H1 (cell line): ENCODE data around the gene GRIK2. TPM values are rescaled to one million over a fixed set of nuclear protein-coding genes. Genes with fewer than 3 reads are reported as not detected.

Experiments
- CTCF ChIA-PET: fragments of 300-600 bp; sonication (Branson Sonifier 250); formaldehyde crosslinking; loops from one replicate; lab custom pipeline; 2021; ENCODE audit not compliant: partially characterized antibody; lab: Charles Lee
- POLR2A ChIA-PET: fragments of 300-600 bp; sonication (Branson Sonifier 250); formaldehyde crosslinking; loops from one replicate; lab custom pipeline; 2021; ENCODE audit warnings: inconsistent platforms; ENCODE audit not compliant: partially characterized antibody; lab: Charles Lee
- DNase-seq, 2 experiments: peaks; one replicate each; pipeline versions ENCODE4 v3.0.0 to v3.0.0-alpha.2; 2010 to 2022; ENCODE audit warnings: low spot score in 2 of 2, low read depth in 1 of 2, mixed read lengths in 1 of 2
- FAIRE-seq: peaks from 2 replicates; lab custom pipeline; 2011; peaks lifted over from hg19 to GRCh38; lab: Jason Lieb, UNC
- H2AFZ ChIP-seq: 2 replicates; pipeline ENCODE4 v1.8.1; 2012; ENCODE audit warnings: low read length, inconsistent platforms
- H2AK5ac ChIP-seq: 2 replicates; pipeline ENCODE4 v1.6.1; 2013; ENCODE audit warnings: low read depth, low read length
- H2BK120ac ChIP-seq: replicated peaks from 2 replicates; pipeline ENCODE3; 2013; ENCODE audit warnings: low read depth, low read length, inconsistent platforms
- H2BK12ac ChIP-seq: 2 replicates; pipeline ENCODE4 v1.6.1; 2013; ENCODE audit warnings: low read depth, low read length
- H2BK15ac ChIP-seq: 2 replicates; pipeline ENCODE4 v1.6.1; 2013; ENCODE audit warnings: low read length
- H2BK20ac ChIP-seq: 2 replicates; pipeline ENCODE4 v1.6.1; 2013; ENCODE audit warnings: low read length
- H2BK5ac ChIP-seq: 2 replicates; pipeline ENCODE4 v1.6.1; 2013; ENCODE audit warnings: low read depth, low read length
- H3K14ac ChIP-seq: 2 replicates; pipeline ENCODE4 v1.6.1; 2013; ENCODE audit warnings: inconsistent platforms; ENCODE audit not compliant: insufficient read length
- H3K18ac ChIP-seq: 2 replicates; pipeline ENCODE4 v1.6.1; 2013; ENCODE audit warnings: low read length; ENCODE audit errors: extremely low read depth
- H3K23ac ChIP-seq: 2 replicates; pipeline ENCODE4 v1.6.1; 2013; ENCODE audit warnings: inconsistent platforms; ENCODE audit not compliant: insufficient read length
- H3K23me2 ChIP-seq: 2 replicates; pipeline ENCODE4 v1.6.1; 2013; ENCODE audit warnings: low read depth, low read length
- H3K27ac ChIP-seq: 2 replicates; pipeline ENCODE4 v1.6.1; 2011; ENCODE audit warnings: low read depth, low read length, inconsistent platforms
- H3K27me3 ChIP-seq, 4 experiments: replicated peaks in 1 of 4; 1 replicate in 1 of 4; 2 replicates in 3 of 4; pipeline versions ENCODE4 v1.6.1 to v1.8.1; 2011 to 2013; ENCODE audit warnings: low read length in 3 of 4, mild to moderate bottlenecking in 3 of 4, inconsistent platforms in 2 of 4, mixed read lengths in 2 of 4, moderate library complexity in 1 of 4; ENCODE audit not compliant: control insufficient read depth in 3 of 4, insufficient read depth in 3 of 4; ENCODE audit errors: extremely low read depth in 1 of 4
- H3K36me3 ChIP-seq, 4 experiments: 2 replicates each; pipeline versions ENCODE4 v1.6.1 to v1.8.1; 2011 to 2013; ENCODE audit warnings: mild to moderate bottlenecking in 4 of 4, low read length in 3 of 4, moderate library complexity in 2 of 4, control low read depth in 1 of 4, inconsistent platforms in 1 of 4; ENCODE audit not compliant: insufficient read depth in 4 of 4, control insufficient read depth in 2 of 4
- H3K4ac ChIP-seq: replicated peaks from 2 replicates; pipeline ENCODE3; 2013; ENCODE audit warnings: low read length, low read depth, mixed read lengths, inconsistent platforms; ENCODE audit not compliant: insufficient read length
- H3K4me1 ChIP-seq, 4 experiments: replicated peaks in 1 of 4; 1 replicate in 1 of 4; 2 replicates in 3 of 4; pipeline versions ENCODE4 v1.6.1 to v1.8.1; 2011 to 2013; ENCODE audit warnings: low read length in 3 of 4, inconsistent platforms in 2 of 4, mixed read lengths in 1 of 4; ENCODE audit not compliant: insufficient read depth in 4 of 4, control insufficient read depth in 3 of 4
- H3K4me2 ChIP-seq, 2 experiments: 2 replicates each; pipeline versions ENCODE4 v1.6.1 to v1.8.1; 2011 to 2013; ENCODE audit warnings: low read depth in 2 of 2, low read length in 2 of 2, control low read depth in 1 of 2, inconsistent platforms in 1 of 2, mild to moderate bottlenecking in 1 of 2; ENCODE audit not compliant: insufficient read depth in 1 of 2
- H3K4me3 ChIP-seq, 4 experiments: fragments of 200-600, 300-600 bp in 1 of 4; sonication (generic), shearing (Covaris generic), sonication (Bioruptor Twin) in 1 of 4; 2 replicates each; pipeline versions ENCODE4 v1.5.1 to v1.8.1; 2011 to 2016; ENCODE audit warnings: low read length in 4 of 4, low read depth in 3 of 4, control low read depth in 2 of 4, inconsistent platforms in 2 of 4, mild to moderate bottlenecking in 2 of 4, mixed read lengths in 1 of 4, moderate library complexity in 1 of 4; ENCODE audit not compliant: insufficient read depth in 2 of 4; ENCODE audit errors: extremely low read depth in 1 of 4
- H3K56ac ChIP-seq: replicated peaks from 2 replicates; pipeline ENCODE3; 2013; ENCODE audit warnings: low read depth, mild to moderate bottlenecking, mixed read lengths, low read length, inconsistent platforms; ENCODE audit not compliant: insufficient read length
- H3K79me1 ChIP-seq: 2 replicates; pipeline ENCODE4 v1.6.1; 2013; ENCODE audit warnings: low read depth, low read length, control low read depth
- H3K79me2 ChIP-seq, 2 experiments: 2 replicates each; pipeline versions ENCODE4 v1.6.1 to v1.8.1; 2012 to 2013; ENCODE audit warnings: low read length in 2 of 2, mild to moderate bottlenecking in 2 of 2, inconsistent platforms in 1 of 2; ENCODE audit not compliant: insufficient read depth in 2 of 2, control insufficient read depth in 1 of 2
- H3K9ac ChIP-seq, 4 experiments: replicated peaks in 1 of 4; 1 replicate in 1 of 4; 2 replicates in 3 of 4; pipeline versions ENCODE4 v1.6.1 to v1.8.1; 2011 to 2013; ENCODE audit warnings: low read depth in 3 of 4, low read length in 3 of 4, control low read depth in 2 of 4, mild to moderate bottlenecking in 2 of 4, moderate library complexity in 2 of 4, inconsistent platforms in 1 of 4; ENCODE audit errors: extremely low read depth in 1 of 4
- H3K9me3 ChIP-seq, 2 experiments: 2 replicates each; pipeline versions ENCODE4 v1.6.1 to v1.8.1; 2012 to 2013; ENCODE audit warnings: mild to moderate bottlenecking in 2 of 2, moderate library complexity in 2 of 2, control low read depth in 1 of 2, inconsistent platforms in 1 of 2, low read depth in 1 of 2, low read length in 1 of 2, mixed read lengths in 1 of 2; ENCODE audit not compliant: insufficient read depth in 2 of 2
- H4K20me1 ChIP-seq, 2 experiments: replicated peaks in 1 of 2; 2 replicates each; pipeline versions ENCODE3 to v1.8.1; 2011 to 2013; ENCODE audit warnings: inconsistent platforms in 2 of 2, low read length in 2 of 2, mild to moderate bottlenecking in 1 of 2; ENCODE audit not compliant: insufficient read depth in 2 of 2, control insufficient read depth in 1 of 2
- H4K5ac ChIP-seq: 2 replicates; pipeline ENCODE4 v1.6.1; 2013; ENCODE audit warnings: low read length, low read depth, mixed read lengths, inconsistent platforms; ENCODE audit not compliant: insufficient read length
- H4K8ac ChIP-seq: 2 replicates; pipeline ENCODE4 v1.8.0; 2013; ENCODE audit warnings: mild to moderate bottlenecking, moderate library complexity, low read length, inconsistent platforms; ENCODE audit not compliant: insufficient read depth; ENCODE audit errors: extremely low read depth
- H4K91ac ChIP-seq: replicated peaks from 2 replicates; pipeline ENCODE3; 2013; ENCODE audit warnings: low read length, mixed read lengths, inconsistent platforms; ENCODE audit not compliant: insufficient read length
- ASH2L ChIP-seq: fragments of 200-600, 300-600 bp; sonication (generic); IDR thresholded peaks from one replicate; pipeline ENCODE4 v1.7.1; 2017; ENCODE audit warnings: low read length
- CBX8 ChIP-seq: fragments of 300-800, 300-1000 bp; sonication (generic); IDR thresholded peaks from 2 replicates; pipeline ENCODE4 v1.7.1; 2016; ENCODE audit warnings: low read depth, low read length, borderline replicate concordance
- CEBPB ChIP-seq: IDR thresholded peaks from 2 replicates; pipeline ENCODE4 v1.6.1; 2012; ENCODE audit warnings: low read depth, low read length
- CHD2 ChIP-seq: IDR thresholded peaks from 2 replicates; pipeline ENCODE4 v1.6.1; 2012; ENCODE audit warnings: low read length, improper control_type of control experiment
- CREB1 ChIP-seq: IDR thresholded peaks from 2 replicates; pipeline ENCODE4 v1.6.1; 2012; ENCODE audit warnings: inconsistent platforms
- CTBP2 ChIP-seq: IDR thresholded peaks from 2 replicates; pipeline ENCODE4 v1.7.0; 2011; ENCODE audit warnings: borderline replicate concordance, mild to moderate bottlenecking, moderate library complexity, mixed read lengths, low read length; ENCODE audit not compliant: insufficient read depth, insufficient read length
- GABPA ChIP-seq: IDR thresholded peaks from 2 replicates; pipeline ENCODE4 v1.6.1; 2011; ENCODE audit warnings: mild to moderate bottlenecking, low read length, moderate library complexity, borderline replicate concordance; ENCODE audit not compliant: insufficient read depth
- GTF2F1 ChIP-seq: IDR thresholded peaks from 2 replicates; pipeline ENCODE4 v1.6.1; 2012; ENCODE audit warnings: low read depth, low read length, improper control_type of control experiment, borderline replicate concordance
- HDAC6 ChIP-seq: IDR thresholded peaks from one replicate; pipeline ENCODE4 v1.7.1; 2012; ENCODE audit warnings: low read depth, mild to moderate bottlenecking, inconsistent platforms, low read length, moderate library complexity
- KDM1A ChIP-seq: fragments of 200-600, 300-600 bp; sonication (generic); IDR thresholded peaks from 2 replicates; pipeline ENCODE4 v1.7.1; 2016; ENCODE audit warnings: mild to moderate bottlenecking, low read length, borderline replicate concordance
- PHF8 ChIP-seq: fragments of 200-600 bp; sonication (generic); conservative IDR thresholded peaks from 2 replicates; pipeline ENCODE4 v1.7.1; 2012; ENCODE audit warnings: low read depth, mild to moderate bottlenecking, inconsistent platforms, low read length, moderate library complexity
- RBBP5 ChIP-seq: IDR thresholded peaks from 2 replicates; pipeline ENCODE4 v1.7.1; 2012; ENCODE audit warnings: low read depth, mild to moderate bottlenecking, inconsistent platforms, low read length, moderate library complexity, borderline replicate concordance
- SIX5 ChIP-seq: IDR thresholded peaks from 2 replicates; pipeline ENCODE4 v1.6.1; 2011; ENCODE audit warnings: mild to moderate bottlenecking, low read depth, low read length
- ZNF274 ChIP-seq: IDR thresholded peaks from 2 replicates; pipeline ENCODE4 v1.7.0; 2012; ENCODE audit warnings: low read length, borderline replicate concordance; ENCODE audit errors: extremely low read depth
- WGBS, 2 experiments: shearing (Covaris generic) in 1 of 2; methylation state at CpG; one replicate each; pipeline versions ENCODE4 v1.1.6 to v1.1.7; 2013 to 2015; ENCODE audit warnings: low lambda C conversion rate in 2 of 2, mixed read lengths in 2 of 2, inconsistent platforms in 1 of 2, low coverage in 1 of 2, missing lambda C conversion rate in 1 of 2; ENCODE audit not compliant: insufficient replicate concordance in 2 of 2, insufficient coverage in 1 of 2, insufficient read length in 1 of 2; ENCODE audit errors: extremely low coverage in 1 of 2, missing lambda C conversion rate in 1 of 2; 5-methylcytosine and 5-hydroxymethylcytosine counted together
- polyA plus RNA-seq, 7 experiments: library from polyadenylated mRNA; depleted of rRNA in 3 of 7; stranded (reverse) in 5 of 7; unstranded in 2 of 7; fragments of >200 nt in 5 of 7; fragments of 200-250 nt in 2 of 7; gene quantifications; 1 replicate in 5 of 7; 2 replicates in 1 of 7; 4 replicates in 1 of 7; pipeline versions ENCODE4 v1.2.1 to v1.2.3, GENCODE V29; 2011 to 2013; ENCODE audit warnings: missing spikeins in 2 of 7, mixed read lengths in 2 of 7
- total RNA-seq: library from RNA; stranded (reverse); fragmentation: NEBNext Ultra II Directional; extraction: Animal tissue kit (Norgen Biotek cat#: 25700); gene quantifications from 2 replicates; pipeline ENCODE4 v1.2.1, GENCODE V29; 2021

GRIK2 gene
- total and polyA plus RNA-seq, 2 of the 8 experiments (the other 6 are each of a cell fraction or from before 2014, with no cell fraction given): 1.8 to 2.2 TPM

GRCh38 chr6:101543796-101544195 is 150.3 kb downstream of the GRIK2 start:
- no peaks in the 10 kb centered on the region for H3K27me3 ChIP-seq
- H3K56ac ChIP-seq: no peak overlapping the region
- no peak overlapping the region for H2BK20ac ChIP-seq
- H3K23me2 ChIP-seq: no peaks in the 10 kb centered on the region; the same call in 1 of the 2 replicates
- no peak overlapping the region for H3K4ac ChIP-seq
- TF ChIP-seq KDM1A (no peak), ZNF274 (no peak), RBBP5 (no peak), PHF8 (no peak), CTBP2 (no peak), GABPA (no peak), SIX5 (no peak), CEBPB (no peak), CHD2 (no peak), ASH2L (no peak), GTF2F1 (no peak), HDAC6 (no peak), CBX8 (no peak), CREB1 (no peak)
- H3K9me3 ChIP-seq: no peaks in the 10 kb centered on the region
- no peak overlapping the region for H2AK5ac ChIP-seq
- ChIA-PET CTCF (interaction anchor here (0.6 kb wide), 1 partner anchor 649 kb away, joined by 3 read pairs; no protein-coding TSS in a partner anchor), POLR2A (no interaction called here)
- no peak overlapping the region for H2BK120ac ChIP-seq
- H4K20me1 ChIP-seq: no peaks in the 10 kb centered on the region
- no peak overlapping the region for H2BK15ac ChIP-seq
- H3K4me2 ChIP-seq: no peak overlapping the region
- H3K79me2 ChIP-seq: no peaks in the 10 kb centered on the region
- no peak overlapping the region for H4K5ac ChIP-seq
- no peak overlapping the region for H3K27ac ChIP-seq
- no peak overlapping the region for H3K18ac ChIP-seq
- H2BK5ac ChIP-seq: no peak overlapping the region
- DNase-seq (no peak), FAIRE-seq (no peak)
- no peak overlapping the region for H2AFZ ChIP-seq
- no peak overlapping the region for H3K14ac ChIP-seq
- no peaks in the 10 kb centered on the region for H3K36me3 ChIP-seq
- no peaks in the 10 kb centered on the region for H3K4me1 ChIP-seq
- no peak overlapping the region for H3K4me3 ChIP-seq
- 80% methylated on average over 1 of the region's 1 CpG; no CpG with 5 or more reads in 1 of the 2 experiments for WGBS, 2 experiments
- H4K8ac ChIP-seq: no peak overlapping the region
- H4K91ac ChIP-seq: no peak overlapping the region
- no peak overlapping the region for H3K9ac ChIP-seq
- H3K23ac ChIP-seq: no peak overlapping the region
- no peak overlapping the region for H2BK12ac ChIP-seq
- no peaks in the 10 kb centered on the region for H3K79me1 ChIP-seq
